ENCODE results near the gene MYL3. TPM values are rescaled to one million over a fixed set of nuclear protein-coding genes. Genes with fewer than 3 reads are reported as not detected.

Gene MYL3
- total and polyA plus RNA-seq, 3 donors from 2014 or later: 1.2 to 14.5 (median 3.0) TPM

GRCh38 chr3:46906471-46907058 lies 43.3 kb upstream of the MYL3 start:
- Histone ChIP-seq H3K4me1 (peaks cover 9% of the 10 kb centered on the region), H3K36me3 (ENCODE audit: low read depth, missing control alignments) (no peaks in the 10 kb centered on the region), H3K9me3 (no peaks in the 10 kb centered on the region), H3K27ac (no peak overlapping the region), H3K27me3 (no peaks in the 10 kb centered on the region), H3K4me3 (no peak overlapping the region)
- intact Hi-C loops (cut with DNase I; ENCODE audit: low total_unique reads): no loop called here
- no peak for DNase-seq
- TF ChIP-seq POLR2A (IDR thresholded peaks at IDR 0.05): no peak
- TF ChIP-seq CTCF (IDR thresholded peaks at IDR 0.05): no peak
- WGBS, 2 donors: 89% methylated on average over 4 of the region's 4 CpGs; no CpG with 5 or more reads in 1 of the 2 donors

GRCh38 chr3:46905661-46906451 lies 42.6 kb upstream of the MYL3 start:
- Histone ChIP-seq H3K27ac (no peak overlapping the region), H3K36me3 (ENCODE audit: low read depth, missing control alignments) (no peaks in the 10 kb centered on the region), H3K9me3 (no peaks in the 10 kb centered on the region), H3K4me3 (no peak overlapping the region), H3K4me1 (peaks cover 9% of the 10 kb centered on the region), H3K27me3 (no peaks in the 10 kb centered on the region)
- 85 to 95% methylated on average over 7 to 11 of the region's 11 CpGs for WGBS, 2 donors
- TF ChIP-seq POLR2A (IDR thresholded peaks at IDR 0.05) (no peak), CTCF (IDR thresholded peaks at IDR 0.05) (no peak)
- intact Hi-C loops (cut with DNase I; ENCODE audit: low total_unique reads): no loop called here
- no peak for DNase-seq

GRCh38 chr3:46905213-46905560 lies 41.9 kb upstream of the MYL3 start:
- no peak for TF ChIP-seq CTCF (IDR thresholded peaks at IDR 0.05)
- Histone ChIP-seq H3K4me1 (peaks cover 9% of the 10 kb centered on the region), H3K9me3 (no peaks in the 10 kb centered on the region), H3K27me3 (no peaks in the 10 kb centered on the region), H3K36me3 (ENCODE audit: low read depth, missing control alignments) (no peaks in the 10 kb centered on the region), H3K27ac (no peak overlapping the region), H3K4me3 (no peak overlapping the region)
- DNase-seq: no peak
- intact Hi-C loops (cut with DNase I; ENCODE audit: low total_unique reads): no loop called here
- 83 to 95% methylated on average over 1 to 3 of the region's 3 CpGs for WGBS, 2 donors

- DNase-seq: no peak
- 88 to 90% methylated on average over 18 of the region's 18 CpGs for WGBS, 2 donors
- Histone ChIP-seq H3K27me3 (no peaks in the 10 kb centered on the region), H3K4me3 (no peak overlapping the region), H3K9me3 (no peaks in the 10 kb centered on the region), H3K36me3 (ENCODE audit: low read depth, missing control alignments) (no peaks in the 10 kb centered on the region), H3K27ac (no peak overlapping the region), H3K4me1 (peaks cover 9% of the 10 kb centered on the region)
- intact Hi-C loops (cut with DNase I; ENCODE audit: low total_unique reads): loop anchor here (5.0 kb wide), 1 partner anchor 202 kb away; the partner anchor contains the start of gene TMIE
- TF ChIP-seq CTCF (IDR thresholded peaks at IDR 0.05) (no peak), POLR2A (IDR thresholded peaks at IDR 0.05) (no peak)
Measured at GRCh38 chr3:46904303-46905212, 41.3 kb upstream of the MYL3 start.
